Endothelial cell of coronary artery (primary cell): ENCODE data around the gene TRIM45. TPM values are rescaled to one million over a fixed set of nuclear protein-coding genes. Genes with fewer than 3 reads are reported as not detected.

Source experiments
- total RNA-seq: library from RNA; depleted of rRNA; stranded (reverse); fragments of >200 nt; gene quantifications from 2 replicates; pipeline ENCODE4 v1.2.3, GENCODE V29; 2014

Gene TRIM45, protein sequence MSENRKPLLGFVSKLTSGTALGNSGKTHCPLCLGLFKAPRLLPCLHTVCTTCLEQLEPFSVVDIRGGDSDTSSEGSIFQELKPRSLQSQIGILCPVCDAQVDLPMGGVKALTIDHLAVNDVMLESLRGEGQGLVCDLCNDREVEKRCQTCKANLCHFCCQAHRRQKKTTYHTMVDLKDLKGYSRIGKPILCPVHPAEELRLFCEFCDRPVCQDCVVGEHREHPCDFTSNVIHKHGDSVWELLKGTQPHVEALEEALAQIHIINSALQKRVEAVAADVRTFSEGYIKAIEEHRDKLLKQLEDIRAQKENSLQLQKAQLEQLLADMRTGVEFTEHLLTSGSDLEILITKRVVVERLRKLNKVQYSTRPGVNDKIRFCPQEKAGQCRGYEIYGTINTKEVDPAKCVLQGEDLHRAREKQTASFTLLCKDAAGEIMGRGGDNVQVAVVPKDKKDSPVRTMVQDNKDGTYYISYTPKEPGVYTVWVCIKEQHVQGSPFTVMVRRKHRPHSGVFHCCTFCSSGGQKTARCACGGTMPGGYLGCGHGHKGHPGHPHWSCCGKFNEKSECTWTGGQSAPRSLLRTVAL
- 1.1 and 1.3 TPM in 2 replicates for total RNA-seq

DNA sequence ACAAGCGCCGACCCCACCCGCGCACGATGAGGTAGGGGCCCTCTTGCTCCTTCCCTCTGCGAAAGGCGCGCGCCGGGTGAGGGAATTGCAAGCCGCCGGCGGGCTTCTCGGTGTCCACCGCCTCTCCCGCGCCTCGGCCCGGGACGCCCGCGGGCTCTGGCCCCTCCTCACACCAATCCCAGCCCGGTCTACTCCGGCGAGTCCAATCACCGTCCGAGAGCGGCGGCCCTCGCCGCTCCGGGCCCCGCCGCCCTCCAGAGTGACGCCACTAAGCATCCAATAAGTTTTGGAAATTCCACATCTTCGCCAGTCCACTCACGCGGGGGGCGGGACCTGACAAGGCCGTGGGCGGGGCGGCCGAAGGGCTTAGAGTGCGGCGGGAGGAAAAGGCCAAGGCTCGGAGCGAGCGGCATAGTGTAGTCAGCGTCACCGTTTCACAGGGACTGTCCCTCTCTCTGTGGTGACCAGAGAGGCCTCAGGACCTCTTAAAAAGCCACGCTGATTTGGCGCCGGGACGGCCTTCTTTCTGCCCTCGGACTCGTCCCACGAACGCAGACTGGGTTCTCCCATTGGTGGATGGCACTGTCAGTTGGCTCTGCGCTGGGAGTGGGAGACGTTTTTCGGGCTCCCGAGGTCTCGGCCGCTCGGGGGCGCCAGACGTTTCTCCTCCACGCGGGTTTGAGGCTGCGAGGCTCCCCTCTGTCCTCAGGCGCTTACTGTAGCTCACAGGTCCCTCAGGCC lies at the start of gene TRIM45:
TSS of gene TRIM45 (minus strand) at position 161 of the 741 bp plus-strand sequence. CDS start 548 bp downstream, outside the sequence.

Other genes starting within 250 kb of the TRIM45 start
- 50.4 and 72.5 TPM in 2 replicates for gene PTGFRN, start 211.8 kb downstream of the TRIM45 start, total RNA-seq
- gene CD101, start 120.0 kb downstream of the TRIM45 start, total RNA-seq = under 0.01 and 0.09 TPM in 2 replicates
- 13.1 and 13.4 TPM in 2 replicates for gene TTF2, start 61.4 kb downstream of the TRIM45 start, total RNA-seq
- not detected in 2 replicates for gene VTCN1, start 89.2 kb upstream of the TRIM45 start, total RNA-seq
- gene MAN1A2, start 245.7 kb upstream of the TRIM45 start, total RNA-seq = 40.9 and 44.0 TPM in 2 replicates